Osteocyte (in vitro differentiated cells): ENCODE measurements around the gene MARK1. TPM values are rescaled to one million over a fixed set of nuclear protein-coding genes. Genes with fewer than 3 reads are reported as not detected.

Experiments
- DNase-seq: peaks from one replicate; pipeline ENCODE4 v3.0.0; 2021; ENCODE audit warnings: mixed read lengths; ENCODE audit not compliant: unreplicated experiment; ENCODE audit errors: extremely low spot score
- H3K27ac Mint-ChIP-seq: one replicate; pipeline ENCODE4 v1.8.0; 2021; ENCODE audit warnings: mild to moderate bottlenecking, mixed read lengths; ENCODE audit not compliant: unreplicated experiment
- H3K27me3 Mint-ChIP-seq: one replicate; pipeline ENCODE4 v1.8.0; 2021; ENCODE audit warnings: mixed read lengths; ENCODE audit not compliant: unreplicated experiment
- H3K36me3 Mint-ChIP-seq: one replicate; pipeline ENCODE4 v1.8.0; 2021; ENCODE audit warnings: mixed read lengths; ENCODE audit not compliant: unreplicated experiment
- H3K4me1 Mint-ChIP-seq: one replicate; pipeline ENCODE4 v1.8.0; 2021; ENCODE audit warnings: mixed read lengths; ENCODE audit not compliant: unreplicated experiment
- H3K4me3 Mint-ChIP-seq: one replicate; pipeline ENCODE4 v1.8.0; 2021; ENCODE audit warnings: mild to moderate bottlenecking, moderate library complexity, mixed read lengths; ENCODE audit not compliant: unreplicated experiment
- H3K9me3 Mint-ChIP-seq: one replicate; pipeline ENCODE4 v1.8.0; 2021; ENCODE audit warnings: mixed read lengths; ENCODE audit not compliant: unreplicated experiment
- total RNA-seq: library from RNA; stranded (reverse); gene quantifications from 2 replicates; pipeline ENCODE4 v1.2.1, GENCODE V29; 2021
- TF ChIP-seq, protein P1 (sequence below): fragments of 200-600 bp; sonication (generic); IDR thresholded peaks from 2 replicates; pipeline ENCODE4 v1.5.0; 2021; ENCODE audit warnings: antibody characterized with exemption, mild to moderate bottlenecking, moderate library complexity

The MARK1 gene
- total RNA-seq, 1 donor from 2014 or later = 1.2 TPM

DNA sequence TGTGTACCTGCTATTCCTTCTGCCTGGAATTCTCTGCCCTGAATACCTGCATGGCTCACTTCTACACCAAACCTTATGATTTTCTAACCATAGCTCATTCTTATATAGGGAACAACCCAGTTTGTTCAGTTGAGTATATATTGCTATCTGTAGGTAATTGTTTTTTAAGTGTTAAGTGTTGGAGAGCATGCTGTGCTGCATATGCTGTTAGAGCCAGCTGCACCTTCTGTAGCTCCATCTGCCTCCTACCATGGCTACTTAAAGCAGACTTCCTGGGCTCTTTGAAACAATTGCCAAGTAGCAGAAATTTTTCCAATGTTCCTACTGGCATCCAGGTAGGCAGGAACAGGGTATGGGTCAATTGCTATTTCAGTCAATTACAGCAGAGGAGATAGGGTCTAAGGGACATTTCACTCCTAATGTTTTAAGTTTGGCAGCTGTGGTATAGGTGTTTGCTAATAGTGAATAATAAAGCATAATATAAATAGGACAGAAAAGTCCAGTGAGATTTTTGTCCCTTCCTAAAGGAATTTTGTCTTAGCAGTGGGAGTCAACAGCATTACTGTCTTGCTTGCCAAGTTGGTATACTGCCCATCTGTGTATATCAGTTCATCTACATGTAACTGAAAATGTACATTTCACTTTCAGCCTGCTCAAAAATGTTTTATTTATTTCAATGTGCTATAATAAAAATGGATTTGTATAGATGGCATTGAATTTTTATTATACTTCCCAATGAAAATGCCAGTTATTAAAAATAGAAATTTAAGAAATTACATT lies 128.2 kb downstream of the MARK1 start:
- no peaks in the 10 kb centered on the region for H3K4me1 Mint-ChIP-seq
- no peak overlapping the region for H3K27ac Mint-ChIP-seq
- H3K4me3 Mint-ChIP-seq = no peak overlapping the region
- H3K27me3 Mint-ChIP-seq = no peaks in the 10 kb centered on the region
- no peak for DNase-seq
- H3K36me3 Mint-ChIP-seq = no peaks in the 10 kb centered on the region
- TF ChIP-seq, protein P1, sequence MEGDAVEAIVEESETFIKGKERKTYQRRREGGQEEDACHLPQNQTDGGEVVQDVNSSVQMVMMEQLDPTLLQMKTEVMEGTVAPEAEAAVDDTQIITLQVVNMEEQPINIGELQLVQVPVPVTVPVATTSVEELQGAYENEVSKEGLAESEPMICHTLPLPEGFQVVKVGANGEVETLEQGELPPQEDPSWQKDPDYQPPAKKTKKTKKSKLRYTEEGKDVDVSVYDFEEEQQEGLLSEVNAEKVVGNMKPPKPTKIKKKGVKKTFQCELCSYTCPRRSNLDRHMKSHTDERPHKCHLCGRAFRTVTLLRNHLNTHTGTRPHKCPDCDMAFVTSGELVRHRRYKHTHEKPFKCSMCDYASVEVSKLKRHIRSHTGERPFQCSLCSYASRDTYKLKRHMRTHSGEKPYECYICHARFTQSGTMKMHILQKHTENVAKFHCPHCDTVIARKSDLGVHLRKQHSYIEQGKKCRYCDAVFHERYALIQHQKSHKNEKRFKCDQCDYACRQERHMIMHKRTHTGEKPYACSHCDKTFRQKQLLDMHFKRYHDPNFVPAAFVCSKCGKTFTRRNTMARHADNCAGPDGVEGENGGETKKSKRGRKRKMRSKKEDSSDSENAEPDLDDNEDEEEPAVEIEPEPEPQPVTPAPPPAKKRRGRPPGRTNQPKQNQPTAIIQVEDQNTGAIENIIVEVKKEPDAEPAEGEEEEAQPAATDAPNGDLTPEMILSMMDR = no peak
- H3K9me3 Mint-ChIP-seq = no peaks in the 10 kb centered on the region

DNA sequence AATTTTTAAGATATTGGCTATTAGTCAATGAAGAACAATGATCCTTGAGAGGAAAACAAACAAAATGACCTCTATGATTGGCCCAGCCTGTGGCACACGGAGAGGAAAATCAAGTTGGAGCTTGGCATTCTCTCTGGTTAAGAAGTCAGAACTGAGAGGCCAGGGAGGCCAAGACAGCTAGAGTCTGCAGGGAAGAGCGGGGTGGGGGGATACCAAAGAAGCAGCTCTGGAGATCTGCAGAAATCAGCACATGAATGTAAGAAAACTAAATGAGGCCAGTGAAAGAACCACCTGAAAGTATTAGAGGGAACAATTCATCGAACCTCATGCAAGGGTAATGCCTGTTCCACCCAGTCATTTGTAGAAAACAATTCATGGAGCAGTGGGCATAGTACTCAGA lies 138.4 kb downstream of the MARK1 start:
- H3K4me3 Mint-ChIP-seq = no peak overlapping the region
- no peaks in the 10 kb centered on the region for H3K4me1 Mint-ChIP-seq
- H3K9me3 Mint-ChIP-seq = peaks cover 9% of the 10 kb centered on the region
- DNase-seq = no peak
- no peak overlapping the region for H3K27ac Mint-ChIP-seq
- H3K36me3 Mint-ChIP-seq = no peaks in the 10 kb centered on the region
- TF ChIP-seq, protein P1 = no peak
- peaks cover 11% of the 10 kb centered on the region for H3K27me3 Mint-ChIP-seq

DNA sequence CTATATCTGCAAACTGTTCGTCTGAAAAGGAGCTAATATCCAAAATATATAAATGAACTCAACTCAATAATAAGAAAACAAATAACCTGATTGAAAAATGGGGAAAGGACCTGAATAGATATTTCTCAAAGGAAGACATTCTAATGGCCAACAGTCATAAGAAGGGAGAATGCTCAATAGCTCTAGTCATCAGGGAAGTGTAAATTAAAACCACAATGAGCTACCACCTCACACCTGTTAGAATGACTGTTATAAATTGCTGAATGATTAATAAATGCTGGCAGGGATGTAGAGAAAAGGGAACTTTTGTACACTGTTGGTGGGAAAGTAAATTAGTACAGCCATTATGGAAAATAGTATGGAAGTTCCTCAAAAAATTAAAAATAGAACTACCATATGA lies 141.1 kb downstream of the MARK1 start:
- Mint-ChIP-seq H3K27me3 (peaks cover 23% of the 10 kb centered on the region), H3K27ac (no peak overlapping the region), H3K4me3 (no peak overlapping the region), H3K36me3 (no peaks in the 10 kb centered on the region), H3K4me1 (no peaks in the 10 kb centered on the region), H3K9me3 (peaks cover 9% of the 10 kb centered on the region)
- DNase-seq = no peak
- TF ChIP-seq, protein P1 = no peak

DNA sequence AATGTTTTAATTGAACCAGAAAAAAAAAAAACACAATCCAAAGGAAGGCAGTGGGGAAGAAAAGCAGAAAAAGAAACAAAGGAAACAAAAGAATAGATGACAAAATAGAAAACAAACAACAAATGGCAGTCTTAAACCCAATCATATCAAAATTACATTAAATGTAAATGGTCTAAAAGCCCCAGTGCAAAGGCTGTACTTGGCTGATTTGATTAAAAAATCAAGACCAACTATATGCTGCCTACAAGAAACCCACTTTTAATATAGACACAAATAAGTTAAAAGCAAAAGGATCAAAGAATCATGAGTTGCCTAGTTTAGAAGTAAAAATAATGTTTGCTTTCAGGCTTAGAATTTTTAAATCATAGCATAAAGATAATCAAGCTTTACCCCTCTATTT lies 142.4 kb downstream of the MARK1 start:
- TF ChIP-seq, protein P1 = no peak
- Mint-ChIP-seq H3K36me3 (no peaks in the 10 kb centered on the region), H3K4me1 (no peaks in the 10 kb centered on the region), H3K9me3 (peaks cover 9% of the 10 kb centered on the region), H3K27ac (no peak overlapping the region), H3K27me3 (peaks cover 27% of the 10 kb centered on the region), H3K4me3 (no peak overlapping the region)
- DNase-seq = no peak

DNA sequence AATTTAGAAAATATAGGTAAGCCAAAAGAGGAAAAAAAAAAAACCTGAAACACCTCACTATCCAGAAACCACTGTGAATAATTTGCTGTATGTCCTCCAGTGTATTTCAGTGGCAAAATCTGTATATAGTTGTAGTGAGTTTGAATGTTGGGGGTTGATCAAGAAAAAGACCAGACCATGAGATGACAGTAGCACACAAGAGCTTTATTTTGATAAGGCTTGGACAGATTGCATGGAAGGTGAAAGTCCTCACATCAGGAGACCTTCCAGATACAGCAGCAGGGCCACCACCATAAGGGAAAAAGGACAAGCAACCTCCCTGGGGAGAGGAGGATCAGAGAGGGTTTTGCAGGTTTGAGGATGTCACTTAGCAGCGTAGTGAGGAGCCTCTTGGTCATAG lies 146.0 kb downstream of the MARK1 start:
- no peaks in the 10 kb centered on the region for H3K36me3 Mint-ChIP-seq
- H3K4me1 Mint-ChIP-seq = no peaks in the 10 kb centered on the region
- H3K27me3 Mint-ChIP-seq = peaks cover 38% of the 10 kb centered on the region
- H3K4me3 Mint-ChIP-seq = no peak overlapping the region
- H3K9me3 Mint-ChIP-seq = peaks cover 9% of the 10 kb centered on the region
- no peak for DNase-seq
- TF ChIP-seq, protein P1 = no peak
- no peak overlapping the region for H3K27ac Mint-ChIP-seq
